ENCODE data around the gene TMEM204.

TMEM204 gene

GRCh38 chr16:1533443-1533951 lies at the start of gene TMEM204:
Gene TMEM204, plus strand, starts transcription at chr16:1533666. Its CDS starts 610 bp downstream, at chr16:1534276.
- no peak for FAIRE-seq

- no peak for FAIRE-seq
Measured at GRCh38 chr16:1485847-1486496, 47.5 kb upstream of the TMEM204 start.

- no peak for FAIRE-seq
Measured at GRCh38 chr16:1486551-1487390, 46.7 kb upstream of the TMEM204 start.

GRCh38 chr16:1487395-1488053 lies 45.9 kb upstream of the TMEM204 start:
- no peak for FAIRE-seq

GRCh38 chr16:1488054-1488601 lies 45.3 kb upstream of the TMEM204 start:
- FAIRE-seq = no peak

GRCh38 chr16:1488619-1489018 lies 44.8 kb upstream of the TMEM204 start, which contains the start of gene PTX4:
Gene PTX4, minus strand, starts transcription at chr16:1488944. Its CDS starts 35 bp downstream, at chr16:1488909.
- FAIRE-seq = no peak

GRCh38 chr16:1489077-1489476 lies 44.4 kb upstream of the TMEM204 start:
- no peak for FAIRE-seq

GRCh38 chr16:1491327-1491726 lies 42.1 kb upstream of the TMEM204 start:
- FAIRE-seq = no peak

GRCh38 chr16:1492082-1492922 lies 41.2 kb upstream of the TMEM204 start:
- no peak for FAIRE-seq

GRCh38 chr16:1492923-1493745 lies 40.3 kb upstream of the TMEM204 start, which contains the start of gene TELO2:
Gene TELO2, plus strand, starts transcription at chr16:1493360. Its CDS starts 922 bp downstream, at chr16:1494282.
- FAIRE-seq = no peak

GRCh38 chr16:1493746-1494094 lies 39.7 kb upstream of the TMEM204 start:
- FAIRE-seq = no peak

GRCh38 chr16:1494129-1494640 lies 39.3 kb upstream of the TMEM204 start:
- no peak for FAIRE-seq

GRCh38 chr16:1494711-1495110 lies 38.8 kb upstream of the TMEM204 start:
- no peak for FAIRE-seq

- FAIRE-seq = no peak
Measured at GRCh38 chr16:1495211-1495888, 38.1 kb upstream of the TMEM204 start.

GRCh38 chr16:1495889-1496262 lies 37.6 kb upstream of the TMEM204 start:
- FAIRE-seq = no peak

- no peak for FAIRE-seq
Measured at GRCh38 chr16:1496464-1496863, 37.0 kb upstream of the TMEM204 start.

GRCh38 chr16:1497014-1497598 lies 36.4 kb upstream of the TMEM204 start:
- FAIRE-seq = no peak

GRCh38 chr16:1498899-1499676 lies 34.4 kb upstream of the TMEM204 start:
- no peak for FAIRE-seq
